HTR-8/SVneo (cell line): Measurements from ENCODE around the gene ACVRL1.
A peak's percentile ranks its signal among the peaks of the same experiment; 100 is the strongest.

Source experiments
- DNase-seq: peaks from one replicate; pipeline ENCODE4 v3.0.0; 2011; ENCODE audit warnings: low spot score, mixed read lengths; ENCODE audit not compliant: insufficient read length
- FAIRE-seq: peaks from 2 replicates; lab custom pipeline; 2011; peaks lifted over from hg19 to GRCh38; lab: Jason Lieb, UNC

The ACVRL1 gene

GRCh38 chr12:51954561-51955361 lies 47.5 kb downstream of the ACVRL1 start:
- FAIRE-seq (no peak), DNase-seq (no peak)

DNA sequence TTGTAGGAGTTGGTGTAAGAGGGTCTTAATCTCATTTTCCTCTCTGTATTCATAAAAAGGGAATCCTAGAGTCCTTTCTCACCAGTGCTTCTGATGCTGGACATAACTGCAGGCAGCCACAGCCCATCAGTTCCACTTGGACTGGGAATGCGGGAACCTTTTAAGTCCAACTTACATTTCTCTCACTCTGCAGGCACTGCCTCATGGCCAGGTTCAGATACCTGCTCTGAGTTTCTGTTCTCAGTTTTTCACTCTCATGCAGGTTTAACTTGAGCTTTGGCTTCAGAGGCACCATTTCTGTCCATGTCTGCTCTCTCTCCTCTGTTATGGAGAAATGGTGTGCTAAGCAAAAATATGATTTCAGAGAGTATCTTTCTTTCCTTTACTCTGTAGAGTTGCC lies 48.4 kb downstream of the ACVRL1 start:
- no peak for DNase-seq
- FAIRE-seq, result no peak

- DNase-seq, result no peak
- no peak for FAIRE-seq
Measured at GRCh38 chr12:51958542-51958941, 51.2 kb downstream of the ACVRL1 start.

- no peak for DNase-seq
- no peak for FAIRE-seq
Measured at GRCh38 chr12:51959211-51959610, 51.9 kb downstream of the ACVRL1 start.

DNA sequence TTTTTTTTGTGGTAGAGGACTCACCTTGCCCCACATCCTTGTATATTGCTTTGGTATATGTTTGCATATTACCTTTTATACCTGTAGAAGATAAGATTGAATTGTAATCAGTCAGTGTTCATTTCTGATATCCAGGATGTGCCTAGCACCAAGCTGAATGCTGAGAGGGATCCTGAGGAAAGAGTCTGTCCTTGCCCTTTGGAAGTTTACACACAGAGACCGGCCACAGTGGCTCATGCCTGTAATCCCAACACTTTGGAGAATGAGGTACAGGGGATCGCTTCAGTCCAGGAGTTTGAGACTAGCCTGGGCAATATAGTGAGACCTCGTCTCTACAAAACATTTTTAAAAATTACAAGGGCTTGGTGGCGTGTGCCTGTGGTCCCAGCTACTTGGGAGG lies 52.6 kb downstream of the ACVRL1 start:
- DNase-seq, result no peak

GRCh38 chr12:51960488-51960887 lies 53.2 kb downstream of the ACVRL1 start:
- DNase-seq (no peak), FAIRE-seq (no peak)

More for the DNA sequence above, 52.6 kb downstream of the ACVRL1 start:
- no peak for FAIRE-seq

- FAIRE-seq, result no peak
- no peak for DNase-seq
Measured at GRCh38 chr12:51960890-51961289, 53.6 kb downstream of the ACVRL1 start.

DNA sequence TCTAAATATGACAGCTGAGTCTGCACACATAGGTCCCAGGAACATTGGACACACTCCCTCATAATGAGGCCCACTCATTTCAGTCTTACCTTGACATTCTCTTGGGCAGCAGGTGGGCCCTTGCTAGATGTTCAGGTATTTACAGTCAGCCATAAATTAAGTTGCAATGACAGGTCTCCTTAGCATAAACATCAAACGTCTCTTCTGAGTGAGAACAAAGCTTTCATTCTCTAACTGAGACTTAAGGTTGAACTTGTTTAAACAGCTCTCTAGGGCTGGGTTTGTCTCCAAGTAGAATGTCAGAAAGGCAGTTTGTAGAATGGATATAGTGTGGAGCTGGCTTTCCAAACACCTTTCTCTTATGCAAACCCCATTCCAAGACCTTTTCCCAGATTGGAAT lies 54.5 kb downstream of the ACVRL1 start:
- FAIRE-seq, result no peak

GRCh38 chr12:51962737-51963136 lies 55.4 kb downstream of the ACVRL1 start:
- DNase-seq (no peak), FAIRE-seq (no peak)

More for the DNA sequence above, 54.5 kb downstream of the ACVRL1 start:
- DNase-seq, result no peak

DNA sequence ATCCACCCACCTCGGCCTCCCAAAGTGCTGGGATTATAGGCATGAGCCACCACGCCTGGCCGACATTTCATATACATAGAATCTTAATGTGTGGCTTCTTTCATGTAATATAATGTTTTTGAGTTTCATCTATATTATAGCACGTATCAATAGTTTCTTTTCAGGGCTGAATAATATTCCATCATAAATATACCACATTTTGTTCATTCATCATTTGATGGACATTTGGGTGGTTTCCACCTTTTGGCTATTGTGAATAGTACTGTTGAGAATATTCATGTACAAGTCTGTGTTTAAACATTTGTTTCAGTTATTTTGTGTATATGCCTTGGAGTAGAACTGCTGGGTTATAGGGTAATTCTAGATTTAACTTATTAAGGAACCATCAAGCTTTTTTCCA lies 56.2 kb downstream of the ACVRL1 start:
- no peak for DNase-seq

GRCh38 chr12:51969643-51970042 lies 62.3 kb downstream of the ACVRL1 start:
- FAIRE-seq, result no peak
- no peak for DNase-seq

More for the DNA sequence above, 56.2 kb downstream of the ACVRL1 start:
- FAIRE-seq, result no peak

DNA sequence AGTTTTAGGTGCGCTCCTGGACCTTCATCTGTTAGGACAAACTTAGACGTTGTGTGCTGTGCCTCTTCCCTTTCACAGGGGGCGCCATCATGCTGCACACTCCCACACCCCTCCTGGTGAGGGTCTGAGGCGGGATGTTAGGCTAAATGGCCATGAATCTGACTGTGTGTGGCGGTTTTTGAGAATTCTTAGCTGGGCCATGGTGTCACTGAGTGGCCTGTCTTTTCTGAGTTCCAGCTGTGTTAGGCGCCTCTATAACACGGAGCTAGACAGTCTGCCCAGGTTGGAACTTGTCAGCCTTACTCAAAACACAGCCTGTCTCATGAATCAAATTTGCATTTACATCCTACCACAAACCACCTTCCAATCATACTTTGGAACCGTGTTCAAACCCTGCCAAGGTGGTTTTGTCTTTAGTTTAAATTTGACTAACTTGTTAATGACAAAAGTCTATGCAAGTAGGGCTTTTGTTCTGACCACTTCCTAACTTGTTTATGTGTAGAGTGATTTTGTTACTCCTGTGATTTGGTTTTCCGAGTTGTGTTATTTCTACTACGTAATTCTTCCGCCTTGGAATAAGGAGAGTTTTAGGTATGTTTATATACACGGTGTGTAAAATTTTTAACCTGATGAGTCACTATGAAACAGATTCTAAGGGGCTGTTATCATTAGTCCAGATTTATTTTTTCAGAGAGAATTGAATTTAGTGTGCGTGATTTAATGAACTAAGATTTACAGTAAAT lies 63.8 kb downstream of the ACVRL1 start:
- DNase-seq, result peak; percentile 45
- no peak for FAIRE-seq

DNA sequence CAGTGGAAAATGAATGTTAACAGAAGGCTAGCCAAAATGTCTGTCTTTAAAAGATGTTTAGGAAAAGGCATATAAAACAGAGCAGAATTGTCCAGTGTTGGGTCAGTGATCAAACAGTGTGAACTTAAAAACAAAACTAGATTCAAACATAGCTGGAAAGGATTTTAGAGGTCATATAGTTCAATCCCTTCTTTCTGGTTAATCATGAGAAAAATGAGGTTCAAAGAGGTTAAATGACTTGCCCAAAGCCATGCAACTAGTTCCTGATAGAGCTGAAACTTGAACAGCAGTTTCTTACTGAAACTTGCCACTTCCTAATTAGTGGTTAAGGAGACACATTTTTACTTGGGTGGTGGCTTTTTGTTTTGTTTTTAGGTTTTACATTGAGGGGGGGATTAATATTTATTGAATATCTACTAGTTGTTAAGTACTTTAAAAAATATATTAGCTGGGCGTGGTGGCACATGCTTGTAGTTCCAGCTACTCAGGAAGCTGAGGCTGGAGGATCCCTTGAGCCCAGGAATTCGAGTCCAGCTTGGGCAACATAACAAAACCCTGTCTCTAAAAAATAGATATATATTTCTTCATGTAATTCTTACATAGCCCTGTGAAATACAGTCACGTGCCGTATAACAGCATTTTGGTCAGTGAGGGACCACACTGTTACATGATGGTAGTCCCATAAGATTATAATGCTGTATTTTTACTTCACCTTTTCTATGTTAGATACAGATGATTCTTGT lies 64.5 kb downstream of the ACVRL1 start:
- DNase-seq (no peak), FAIRE-seq (no peak)

GRCh38 chr12:51972422-51972812 lies 65.1 kb downstream of the ACVRL1 start:
- DNase-seq, result no peak
- FAIRE-seq, result no peak

- FAIRE-seq, result no peak
Measured at GRCh38 chr12:51972849-51973273, 65.6 kb downstream of the ACVRL1 start.

More at GRCh38 chr12:51972849-51973273, 65.6 kb downstream of the ACVRL1 start:
- no peak for DNase-seq
